NAMALWA (cell line): Measurements from ENCODE around the gene LYSET.
"Not testable (repeated sequence)": the region's sequence is repeated elsewhere in the genome, so short reads cannot be mapped to it uniquely, and the experiment has no call there.

Experiments
- DNase-seq: peaks from one replicate; pipeline ENCODE4 v3.0.0-alpha.2; 2015; ENCODE audit warnings: low spot score

The LYSET gene

DNA sequence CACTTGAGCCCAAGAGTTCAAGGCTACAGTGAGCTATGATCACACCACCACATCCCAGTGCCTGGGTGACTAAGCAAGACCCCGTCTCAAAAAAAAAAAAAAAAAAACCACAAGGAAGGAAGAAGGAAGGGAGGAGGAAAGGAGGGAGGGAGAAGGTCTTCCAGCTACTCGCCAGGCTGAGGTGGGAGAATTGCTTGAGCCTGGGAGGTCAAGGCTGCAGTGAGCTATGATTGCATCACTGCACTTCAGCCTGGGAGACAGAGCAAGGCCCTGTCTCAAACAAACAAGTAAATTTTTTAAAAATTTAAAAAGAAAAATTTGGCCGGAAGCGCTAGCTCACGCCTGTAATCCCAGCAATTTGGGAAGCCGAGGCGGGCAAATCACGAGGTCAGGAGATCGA, 16.5 kb upstream of the LYSET start:
- DNase-seq: not testable (repeated sequence)

- DNase-seq: not testable (repeated sequence)
These were observed 15.5 kb upstream of the LYSET start for GRCh38 chr14:93169619-93170018.

- not testable (repeated sequence) for DNase-seq
These were observed 15.0 kb upstream of the LYSET start for GRCh38 chr14:93170141-93170540.

DNA sequence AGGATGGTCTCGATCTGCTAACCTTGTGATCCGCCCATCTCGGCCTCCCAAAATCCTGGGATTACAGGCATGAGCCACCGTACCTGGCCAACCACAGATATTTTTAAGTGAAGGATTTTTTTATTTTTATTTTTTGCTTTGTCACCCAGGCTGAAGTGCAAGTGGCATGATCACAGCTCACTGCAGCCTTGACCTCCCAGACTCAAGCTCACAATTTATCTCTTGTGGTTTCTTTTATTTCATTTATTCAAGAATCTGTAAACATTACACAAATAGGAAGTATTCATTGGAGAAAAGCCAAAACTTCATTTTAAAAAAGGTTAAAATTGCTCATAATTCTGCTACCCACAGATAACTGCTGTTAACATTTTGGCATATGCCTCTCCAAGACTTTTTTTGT, 13.7 kb upstream of the LYSET start:
- no peak for DNase-seq

DNA sequence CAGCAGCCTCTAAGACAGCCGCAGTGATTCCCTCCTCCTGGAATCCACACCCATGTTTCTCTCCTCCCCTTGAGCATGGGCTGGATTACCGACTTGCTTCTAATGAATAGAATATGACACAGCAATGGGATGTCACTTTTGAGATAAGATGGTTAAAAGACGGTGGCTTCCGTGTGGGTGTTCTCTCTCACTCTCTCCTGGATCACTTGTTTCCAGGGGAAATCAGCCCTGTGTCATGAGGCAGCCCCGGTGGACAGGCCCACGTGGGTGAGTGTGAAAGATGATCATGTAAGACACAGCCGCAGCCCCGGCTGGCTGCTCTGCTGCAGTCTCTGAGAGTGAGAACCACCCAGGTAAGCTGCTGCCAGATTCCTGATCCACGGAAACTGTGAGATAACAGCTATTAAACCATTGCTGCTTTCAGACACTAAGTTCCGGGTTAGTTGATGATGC, 11.1 kb upstream of the LYSET start:
- DNase-seq: no peak

- not testable (repeated sequence) for DNase-seq
These were observed 10.4 kb upstream of the LYSET start for GRCh38 chr14:93174731-93175130.

DNA sequence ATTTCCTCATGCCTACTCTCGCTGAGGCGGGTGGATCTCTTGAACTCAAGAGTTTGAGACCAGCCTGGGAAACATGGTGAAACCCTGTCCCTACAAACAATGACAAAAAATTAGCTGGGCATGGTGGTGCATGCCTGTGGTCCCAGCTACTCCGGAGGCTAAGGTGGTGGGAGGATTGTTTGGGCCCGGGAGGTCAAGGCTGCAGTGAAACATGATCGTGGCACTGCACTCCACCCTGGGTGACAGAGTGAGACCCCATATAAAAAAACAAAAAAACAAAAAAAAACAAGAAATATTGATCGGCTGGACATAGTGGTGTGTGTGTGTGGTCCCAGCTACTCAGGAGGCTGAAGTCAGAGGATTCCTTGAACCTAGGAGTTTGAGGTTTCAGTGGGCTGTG, 9.6 kb upstream of the LYSET start:
- DNase-seq: no peak

DNA sequence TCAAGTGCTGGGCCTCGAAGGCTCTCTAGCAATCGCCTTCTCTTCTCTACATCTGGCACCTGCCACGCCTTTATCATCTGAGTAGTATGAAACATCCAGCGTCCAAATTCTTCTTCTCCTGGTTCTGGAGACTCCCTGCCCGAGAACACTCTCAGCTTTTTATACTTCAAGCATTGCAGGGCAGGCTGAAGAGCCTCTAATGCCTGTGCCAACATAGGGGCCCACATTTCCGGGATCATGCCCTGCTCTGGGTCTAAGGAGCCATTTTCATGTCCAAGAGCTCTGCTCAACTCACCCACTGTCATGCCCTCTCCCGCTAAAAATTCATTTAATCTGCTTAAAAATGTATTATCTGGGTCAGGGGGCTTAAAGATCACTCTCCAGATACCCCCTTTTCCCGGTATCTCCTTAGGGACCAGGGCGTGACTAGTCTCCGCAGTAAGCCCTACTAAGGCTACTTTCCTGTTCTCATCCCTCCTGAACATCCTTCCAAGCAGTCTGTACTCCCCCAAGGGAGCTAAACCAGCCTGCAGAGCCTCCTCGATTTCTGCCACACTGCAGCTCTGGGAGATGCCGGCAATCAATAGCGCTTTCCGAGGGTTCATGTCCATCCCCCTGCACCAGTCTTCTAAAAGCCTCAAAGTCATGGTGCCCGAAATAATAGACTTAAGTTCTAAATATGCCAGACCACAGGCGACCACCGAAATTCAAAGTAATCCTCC, 1.4 kb upstream of the LYSET start:
- no peak for DNase-seq

DNA sequence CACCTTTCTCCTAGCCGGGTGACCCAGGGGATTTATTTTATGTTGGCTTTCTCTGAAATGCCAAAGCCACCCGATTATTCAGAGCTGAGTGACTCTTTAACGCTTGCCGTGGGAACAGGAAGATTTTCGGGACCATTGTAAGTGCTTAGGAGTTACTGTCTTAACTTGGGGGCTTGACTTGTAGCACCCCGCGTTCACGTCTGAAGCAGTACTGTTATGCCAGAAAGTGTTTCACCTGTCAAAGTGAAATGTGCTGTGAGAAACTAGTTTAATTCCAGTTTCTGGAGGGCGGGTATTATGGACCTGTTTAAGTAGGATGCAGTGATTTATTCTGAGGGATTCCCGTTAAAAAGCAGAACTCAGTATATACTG, 218 bp downstream of the LYSET start:
- no peak for DNase-seq

GRCh38 chr14:93186466-93186865, 1.3 kb downstream of the LYSET start:
- peak; percentile 13 for DNase-seq

- no peak for DNase-seq
These were observed 1.8 kb downstream of the LYSET start for GRCh38 chr14:93186956-93187355.

GRCh38 chr14:93195316-93195999, 10.3 kb downstream of the LYSET start:
- DNase-seq: no peak

DNA sequence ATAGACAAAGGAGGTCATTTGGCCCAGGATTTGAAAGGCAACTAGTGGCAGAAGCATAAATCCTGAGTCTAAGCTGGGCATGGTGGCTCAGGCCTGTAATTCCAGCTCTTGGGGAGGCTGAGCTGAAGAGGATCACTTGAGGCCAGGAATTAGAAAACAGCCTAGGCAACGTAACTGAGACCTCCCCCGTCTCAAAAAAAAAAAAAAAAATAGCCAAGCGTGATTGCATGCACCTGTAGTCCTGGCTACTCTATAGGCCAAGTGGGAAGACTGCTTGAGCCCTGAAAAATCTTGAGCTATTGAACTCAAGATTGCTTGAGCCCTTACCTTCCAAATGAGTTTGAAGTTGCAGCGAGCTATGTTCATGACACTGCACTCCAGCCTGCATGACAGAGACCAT, 13.9 kb downstream of the LYSET start:
- DNase-seq: no peak

DNA sequence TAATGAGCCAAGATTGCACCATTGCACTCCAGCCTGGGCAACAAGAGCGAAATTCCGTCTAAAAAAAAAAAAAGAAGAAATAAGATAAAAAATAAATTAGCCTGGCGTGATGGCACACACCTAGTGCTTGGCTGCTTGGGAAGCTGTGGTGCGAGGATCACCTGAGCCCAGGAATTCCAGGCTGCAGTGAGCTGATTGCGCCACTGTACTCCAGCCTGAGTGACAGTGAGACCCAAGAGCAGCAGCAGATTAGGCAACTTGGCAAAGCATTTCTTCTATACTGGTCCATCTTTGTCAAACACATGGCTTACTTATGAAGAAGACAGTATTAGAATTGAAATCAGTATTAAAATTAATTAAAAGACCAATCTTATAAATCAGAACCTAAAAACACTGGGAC, 15.4 kb downstream of the LYSET start:
- DNase-seq: no peak

- no peak for DNase-seq
These were observed 16.1 kb downstream of the LYSET start for GRCh38 chr14:93201155-93201704.

GRCh38 chr14:93206793-93207467, 21.8 kb downstream of the LYSET start, which contains the start of the genes GON7 and UBR7:
GON7 (minus strand) TSS chr14:93207065; CDS start chr14:93207037, 28 bp downstream.
UBR7 (plus strand) TSS chr14:93207256; CDS start chr14:93207292, 36 bp downstream.
- peak; percentile 96 for DNase-seq

- peak; percentile 68 for DNase-seq
These were observed 22.6 kb downstream of the LYSET start for GRCh38 chr14:93207468-93208308.

DNA sequence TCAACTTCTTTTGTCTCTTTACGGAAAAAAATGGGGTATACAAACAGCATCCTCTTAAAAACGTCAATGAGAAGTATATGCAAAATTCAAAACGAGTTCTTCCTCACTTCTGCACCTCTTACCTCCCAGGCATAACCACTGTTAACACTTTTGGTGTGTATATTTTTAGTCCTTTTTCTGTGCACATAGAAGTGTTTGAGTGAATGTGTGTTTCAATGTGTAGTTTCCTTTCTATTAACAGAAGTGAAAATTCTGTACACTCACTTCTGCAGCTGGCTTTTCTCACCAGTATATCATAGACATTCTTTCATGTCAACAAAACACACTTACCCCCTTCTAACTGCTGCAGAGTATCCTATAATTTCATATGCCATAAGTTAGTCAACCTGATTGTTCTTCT, 27.3 kb downstream of the LYSET start:
- DNase-seq: peak; percentile 53

DNA sequence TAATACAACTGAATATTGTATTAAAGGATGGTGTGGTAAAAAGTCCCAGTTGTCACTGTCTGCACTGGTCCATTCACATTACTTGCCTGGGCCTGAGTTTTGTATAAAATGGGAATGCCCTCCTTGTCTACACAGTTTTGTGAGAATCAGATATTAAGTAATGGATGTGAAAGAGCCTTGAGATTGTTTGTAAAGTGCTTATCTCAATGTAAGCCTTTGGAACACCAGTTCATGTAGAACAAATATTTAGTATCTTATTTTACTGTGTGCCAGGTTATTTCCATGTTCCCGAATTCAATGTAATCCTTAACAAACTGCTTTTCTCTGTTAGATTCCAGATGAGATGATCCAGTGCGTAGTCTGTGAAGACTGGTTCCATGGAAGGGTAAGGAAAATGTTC, 29.5 kb downstream of the LYSET start:
- DNase-seq: no peak

GRCh38 chr14:93219103-93219726, 34.1 kb downstream of the LYSET start:
- DNase-seq: peak; percentile 79

GRCh38 chr14:93220509-93220908, 35.4 kb downstream of the LYSET start:
- DNase-seq: peak; percentile 28
